ENCODE measurements around the gene LINS1.

LINS1 gene

GRCh38 chr15:100517846-100518245 lies 84.1 kb downstream of the LINS1 start:
- no peak overlapping the region for H3K4me3 ChIP-seq (ENCODE audit: low read depth, low read length)
- in situ Hi-C loops (cut with HindIII; ENCODE audit: low sequenced_read_pairs), result no loop called here
- TF ChIP-seq CTCF (IDR thresholded peaks at IDR 0.05; ENCODE audit: low read depth, low read length, missing control alignments), result no peak
- DNase-seq (ENCODE audit: low read depth), result no peak

Measured in astrocyte of the cerebellum (primary cell).